Stimulated activated CD8-positive, alpha-beta memory T cell treated with anti-CD3 and anti-CD28 coated beads, Interleukin-7, amount 100 ng/mL, for 1 hour (primary cell): ENCODE measurements around the gene PHLPP1.

Experiments
- DNase-seq, 2 donors: peaks; one replicate each; pipeline ENCODE4 v3.0.0-alpha.2; 2020; ENCODE audit warnings: low read depth in 2 of 2

The PHLPP1 gene

GRCh38 chr18:62772860-62773584 is 57.7 kb downstream of the PHLPP1 start:
- DNase-seq = no peak

GRCh38 chr18:62773691-62774090 is 58.4 kb downstream of the PHLPP1 start:
- DNase-seq = no peak

- no peak for DNase-seq
These were observed 60.8 kb downstream of the PHLPP1 start for GRCh38 chr18:62776024-62776570.

GRCh38 chr18:62777814-62778213 is 62.5 kb downstream of the PHLPP1 start:
- no peak for DNase-seq

- DNase-seq = no peak
These were observed 63.9 kb downstream of the PHLPP1 start for GRCh38 chr18:62778976-62779869.

GRCh38 chr18:62781262-62781661 is 65.9 kb downstream of the PHLPP1 start:
- DNase-seq = no peak

- DNase-seq = no peak
These were observed 66.6 kb downstream of the PHLPP1 start for GRCh38 chr18:62781893-62782292.

- no peak for DNase-seq
These were observed 69.1 kb downstream of the PHLPP1 start for GRCh38 chr18:62784338-62784965.

- no peak for DNase-seq
These were observed 69.6 kb downstream of the PHLPP1 start for GRCh38 chr18:62784966-62785413.

- no peak for DNase-seq
These were observed 71.3 kb downstream of the PHLPP1 start for GRCh38 chr18:62786689-62787088.

- DNase-seq = no peak
These were observed 72.8 kb downstream of the PHLPP1 start for GRCh38 chr18:62788111-62788510.

- DNase-seq = no peak
These were observed 73.5 kb downstream of the PHLPP1 start for GRCh38 chr18:62788876-62789275.

- DNase-seq = no peak
These were observed 75.8 kb downstream of the PHLPP1 start for GRCh38 chr18:62790871-62791772.

- no peak for DNase-seq
These were observed 76.7 kb downstream of the PHLPP1 start for GRCh38 chr18:62792016-62792415.

- DNase-seq = no peak
These were observed 80.5 kb downstream of the PHLPP1 start for GRCh38 chr18:62795813-62796212.

GRCh38 chr18:62796216-62796621 is 80.9 kb downstream of the PHLPP1 start:
- DNase-seq = no peak

GRCh38 chr18:62797329-62797728 is 82.0 kb downstream of the PHLPP1 start:
- no peak for DNase-seq

- no peak for DNase-seq
These were observed 84.6 kb downstream of the PHLPP1 start for GRCh38 chr18:62799977-62800376.

GRCh38 chr18:62802523-62802922 is 87.2 kb downstream of the PHLPP1 start:
- no peak for DNase-seq

GRCh38 chr18:62807396-62807795 is 92.1 kb downstream of the PHLPP1 start:
- DNase-seq = no peak

GRCh38 chr18:62808123-62808522 is 92.8 kb downstream of the PHLPP1 start:
- no peak for DNase-seq
